GM12873 (cell line): ENCODE data around the gene TSTD2.

Experiments
- TF ChIP-seq, protein P1 (sequence below): IDR thresholded peaks from 2 replicates; pipeline ENCODE4 v1.5.1; 2012; ENCODE audit warnings: low read depth, mild to moderate bottlenecking, moderate library complexity, low read length, control low read depth; ENCODE audit not compliant: insufficient read depth; ENCODE audit errors: missing control alignments

Gene TSTD2

DNA sequence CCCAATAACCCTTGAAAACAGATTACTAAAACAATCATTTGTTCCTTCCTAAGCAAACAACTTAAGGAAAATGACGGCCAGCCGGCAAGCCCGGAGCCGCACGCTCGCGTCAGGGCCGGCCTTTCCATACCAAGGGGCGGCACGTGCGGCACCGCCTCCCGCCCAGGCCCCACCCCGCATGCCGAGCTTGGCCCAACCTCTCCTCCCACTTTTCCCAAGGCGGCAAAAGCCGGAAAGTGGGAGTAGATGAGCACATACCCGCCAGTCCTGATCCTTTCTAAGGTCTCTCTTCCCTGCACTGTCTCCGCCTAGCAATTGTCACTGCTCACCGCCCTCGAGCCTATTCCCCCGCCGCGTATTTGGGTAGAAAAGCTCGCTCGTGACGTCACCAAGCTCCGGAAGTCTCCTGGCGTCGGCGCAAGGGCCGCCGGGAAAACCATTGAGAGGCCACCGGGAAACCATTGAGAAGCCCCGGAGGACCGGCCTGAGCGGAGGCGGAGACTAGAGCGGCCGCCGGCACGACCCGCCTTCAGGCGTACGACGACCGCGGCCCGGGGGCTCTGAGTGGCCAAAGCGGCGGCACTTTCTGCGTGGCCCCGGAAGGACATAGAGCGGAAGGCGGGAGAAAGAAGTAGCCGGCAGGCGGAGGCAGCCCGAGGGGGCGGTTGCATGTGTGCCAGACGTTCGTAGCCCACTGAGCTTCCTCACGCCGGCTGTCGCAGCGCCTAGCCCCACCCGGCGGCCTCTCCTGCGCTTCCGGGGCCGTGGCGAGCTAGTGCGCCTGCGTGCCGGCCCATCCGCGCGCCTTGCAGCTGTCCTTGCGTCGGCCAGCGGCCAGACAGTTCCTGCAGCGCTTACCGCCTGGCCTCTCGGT, at the start of gene TSTD2, which contains the start of gene NCBP1:
Gene TSTD2, minus strand, starts transcription at position 384 of the 874 bp plus-strand sequence. CDS start 5,806 bp downstream, outside the sequence.
Gene NCBP1, plus strand, starts transcription at position 837 of the 874 bp plus-strand sequence. CDS start 61 bp downstream, outside the sequence.
- TF ChIP-seq, protein P1, sequence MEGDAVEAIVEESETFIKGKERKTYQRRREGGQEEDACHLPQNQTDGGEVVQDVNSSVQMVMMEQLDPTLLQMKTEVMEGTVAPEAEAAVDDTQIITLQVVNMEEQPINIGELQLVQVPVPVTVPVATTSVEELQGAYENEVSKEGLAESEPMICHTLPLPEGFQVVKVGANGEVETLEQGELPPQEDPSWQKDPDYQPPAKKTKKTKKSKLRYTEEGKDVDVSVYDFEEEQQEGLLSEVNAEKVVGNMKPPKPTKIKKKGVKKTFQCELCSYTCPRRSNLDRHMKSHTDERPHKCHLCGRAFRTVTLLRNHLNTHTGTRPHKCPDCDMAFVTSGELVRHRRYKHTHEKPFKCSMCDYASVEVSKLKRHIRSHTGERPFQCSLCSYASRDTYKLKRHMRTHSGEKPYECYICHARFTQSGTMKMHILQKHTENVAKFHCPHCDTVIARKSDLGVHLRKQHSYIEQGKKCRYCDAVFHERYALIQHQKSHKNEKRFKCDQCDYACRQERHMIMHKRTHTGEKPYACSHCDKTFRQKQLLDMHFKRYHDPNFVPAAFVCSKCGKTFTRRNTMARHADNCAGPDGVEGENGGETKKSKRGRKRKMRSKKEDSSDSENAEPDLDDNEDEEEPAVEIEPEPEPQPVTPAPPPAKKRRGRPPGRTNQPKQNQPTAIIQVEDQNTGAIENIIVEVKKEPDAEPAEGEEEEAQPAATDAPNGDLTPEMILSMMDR = no peak

DNA sequence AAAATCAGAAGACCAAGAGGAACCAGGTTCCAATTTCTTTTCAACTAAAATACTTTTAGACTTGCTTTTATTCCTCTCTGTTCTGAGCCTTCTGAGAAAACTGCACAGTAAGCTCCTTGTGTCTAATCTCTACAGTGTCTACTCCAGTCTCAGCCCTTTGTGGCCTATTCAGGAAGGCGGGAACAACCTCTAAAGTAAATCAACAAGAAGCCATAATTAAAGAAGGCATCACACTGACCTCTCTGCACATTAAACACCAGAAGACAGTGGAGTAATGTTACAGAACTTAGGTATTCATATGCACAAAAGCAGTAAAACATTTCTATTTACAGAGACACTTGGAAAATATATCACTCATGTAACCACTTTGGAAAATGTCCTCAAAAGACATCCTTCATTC, 49.1 kb upstream of the TSTD2 start:
- TF ChIP-seq, protein P1 = no peak

DNA sequence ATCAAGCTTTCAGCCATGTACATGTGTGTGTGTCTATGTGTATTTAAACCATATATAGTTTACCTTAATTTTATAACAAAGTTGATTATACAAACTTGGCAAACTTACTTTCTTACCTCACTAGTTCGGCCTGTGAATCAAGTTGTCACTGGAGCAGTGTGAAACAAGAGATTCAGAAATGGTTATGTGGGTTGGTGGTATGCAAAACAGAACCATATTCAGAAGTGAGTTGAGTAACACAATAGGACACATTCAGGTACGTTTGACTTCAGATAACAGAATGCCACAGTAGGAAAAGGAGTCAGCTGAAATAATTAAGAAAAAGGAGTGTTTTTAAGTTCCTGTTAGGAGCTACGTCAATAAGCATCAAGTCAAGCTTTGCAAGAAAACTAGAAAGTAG, 42.5 kb upstream of the TSTD2 start:
- TF ChIP-seq, protein P1 = no peak

DNA sequence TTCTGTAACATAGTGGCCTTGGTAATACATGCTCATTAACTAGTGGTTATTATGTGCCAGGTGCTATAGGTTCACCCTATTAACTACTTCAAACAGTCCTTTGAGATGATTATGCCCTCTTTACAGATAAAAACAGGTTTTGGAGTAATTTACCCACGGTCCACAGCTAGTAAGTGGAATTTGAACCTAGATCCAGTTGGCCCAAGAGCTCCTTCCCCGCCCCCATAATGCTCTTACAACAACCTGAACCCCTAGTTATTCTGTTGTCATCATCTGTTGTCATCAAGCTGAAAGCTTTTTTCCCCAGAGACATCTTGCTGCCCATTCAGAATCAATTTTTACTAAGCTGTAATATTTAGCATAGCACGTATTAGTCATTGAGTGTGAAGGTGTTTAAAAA, 40.8 kb upstream of the TSTD2 start:
- TF ChIP-seq, protein P1 = no peak

DNA sequence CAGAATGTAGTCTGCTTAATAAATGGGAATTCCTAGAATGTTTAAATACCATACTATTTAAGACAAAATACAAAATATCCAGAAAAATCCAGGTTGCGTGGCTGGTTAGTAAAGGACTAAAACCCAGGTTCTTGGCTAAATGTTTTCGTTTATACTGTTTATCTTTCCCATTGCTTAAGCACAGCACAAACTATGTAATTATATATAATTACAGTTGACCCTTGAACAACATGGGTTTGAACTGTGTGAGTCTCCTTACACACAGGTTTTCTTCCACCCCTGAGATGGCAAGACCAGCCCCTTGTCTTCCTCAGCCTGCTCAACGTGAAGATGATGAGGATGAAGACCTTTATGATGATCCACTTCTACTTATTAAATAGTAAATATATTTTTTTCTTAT, 39.2 kb upstream of the TSTD2 start:
- TF ChIP-seq, protein P1 = no peak

DNA sequence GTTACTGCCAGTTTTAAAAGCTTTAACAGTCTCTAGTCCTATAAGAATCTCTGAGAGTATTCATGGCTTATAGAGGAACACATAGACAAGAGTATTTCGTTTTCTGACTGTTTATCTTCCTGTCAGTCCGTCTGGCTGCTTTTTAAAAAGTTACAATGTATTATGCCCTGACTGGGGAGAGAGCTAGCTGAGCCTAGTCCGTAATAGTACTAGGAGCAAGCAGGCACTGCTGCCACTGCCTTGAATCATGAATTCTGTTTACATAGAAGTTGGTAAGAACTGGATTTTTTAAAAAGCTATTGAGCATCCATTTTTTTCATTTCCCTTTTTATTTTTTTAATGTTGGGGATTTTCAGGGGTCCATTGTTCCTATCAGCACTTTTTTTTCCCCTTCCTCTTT, 37.4 kb upstream of the TSTD2 start:
- TF ChIP-seq, protein P1 = no peak

DNA sequence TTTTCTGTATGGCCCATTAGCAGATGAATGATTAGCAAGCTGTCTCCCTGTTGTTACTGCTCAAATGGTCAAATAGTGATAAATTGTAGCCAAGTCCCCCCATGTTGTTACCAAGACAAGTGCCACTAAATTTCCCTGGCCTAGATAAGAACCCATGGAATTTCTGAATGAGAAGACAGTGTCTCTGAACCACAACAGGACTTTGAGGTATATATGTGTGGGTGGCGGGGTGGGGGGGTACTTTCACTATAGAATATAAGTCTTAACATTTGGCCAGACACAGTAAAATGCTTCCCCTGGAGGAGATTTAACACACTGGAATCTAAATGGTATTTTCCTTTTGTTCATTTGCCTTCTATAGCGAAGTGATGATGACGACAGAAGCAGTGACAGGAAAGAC, 35.3 kb upstream of the TSTD2 start:
- TF ChIP-seq, protein P1 = no peak
